GM12878 (cell line): ENCODE results near the gene LRWD1. TPM values are rescaled to one million over a fixed set of nuclear protein-coding genes. Genes with fewer than 3 reads are reported as not detected.

Source experiments
- BHLHE40 ChIP-seq, 2 experiments: fragments of 450-650 bp in 1 of 2; IDR thresholded peaks; 2 replicates each; pipeline ENCODE4 v1.6.1; 2011 to 2017; ENCODE audit warnings: low read depth in 2 of 2, borderline replicate concordance in 1 of 2, improper control_type of control experiment in 1 of 2, low read length in 1 of 2, mild to moderate bottlenecking in 1 of 2
- CBX3 ChIP-seq: fragments of 200-600 bp; sonication (generic); IDR thresholded peaks from 2 replicates; pipeline ENCODE4 v1.6.1; 2016; ENCODE audit warnings: low read depth, borderline replicate concordance
- CEBPB ChIP-seq, 2 experiments: fragments of 150-350 bp in 1 of 2; IDR thresholded peaks; 2 replicates each; pipeline ENCODE4 v1.6.1; 2012 to 2014; ENCODE audit warnings: low read depth in 2 of 2, low read length in 2 of 2, borderline replicate concordance in 1 of 2, inconsistent platforms in 1 of 2
- CHD2 ChIP-seq: IDR thresholded peaks from 2 replicates; pipeline ENCODE4 v1.6.1; 2011; ENCODE audit warnings: low read depth, low read length, improper control_type of control experiment, borderline replicate concordance
- CREB1 ChIP-seq: IDR thresholded peaks from 2 replicates; pipeline ENCODE4 v1.6.1; 2012; ENCODE audit warnings: low read depth, mild to moderate bottlenecking, inconsistent platforms
- HDAC6 ChIP-seq: fragments of 200-600 bp; sonication (generic); IDR thresholded peaks from one replicate; pipeline ENCODE4 v1.8.0; 2017; ENCODE audit warnings: antibody characterized with exemption; ENCODE audit not compliant: unreplicated experiment
- KAT2A ChIP-seq: conservative IDR thresholded peaks from 2 replicates; pipeline ENCODE4 v1.6.1; 2011; ENCODE audit warnings: low read depth, low read length; ENCODE audit not compliant: control insufficient read depth
- NR2F1 ChIP-seq: fragments of 450-650 bp; conservative IDR thresholded peaks from 2 replicates; pipeline ENCODE4 v1.6.1; 2017; ENCODE audit warnings: mild to moderate bottlenecking
- PML ChIP-seq: IDR thresholded peaks from 2 replicates; pipeline ENCODE4 v1.6.1; 2012; ENCODE audit warnings: low read length, inconsistent platforms
- RFX5 ChIP-seq: IDR thresholded peaks from 2 replicates; pipeline ENCODE4 v1.6.1; 2011; ENCODE audit warnings: low read depth, low read length, improper control_type of control experiment
- SMAD5 ChIP-seq: IDR thresholded peaks from 2 replicates; pipeline ENCODE4 v1.6.1; 2016; ENCODE audit warnings: antibody characterized with exemption, low read depth
- SPI1 ChIP-seq: IDR thresholded peaks from 2 replicates; pipeline ENCODE4 v1.6.1; 2011; ENCODE audit warnings: low read depth, mild to moderate bottlenecking, low read length, moderate library complexity, borderline replicate concordance; ENCODE audit not compliant: insufficient read depth
- STAT1 ChIP-seq: fragments of 450-650 bp; conservative IDR thresholded peaks from 2 replicates; pipeline ENCODE4 v1.6.1; 2014; ENCODE audit warnings: antibody characterized with exemption, mild to moderate bottlenecking
- SUZ12 ChIP-seq: fragments of 200-600 bp; sonication (generic); IDR thresholded peaks from one replicate; pipeline ENCODE4 v1.6.1; 2018; ENCODE audit warnings: antibody characterized with exemption, mild to moderate bottlenecking; ENCODE audit not compliant: unreplicated experiment
- TCF12 ChIP-seq: IDR thresholded peaks from 2 replicates; pipeline ENCODE4 v1.6.1; 2011; ENCODE audit warnings: low read depth, mild to moderate bottlenecking, low read length
- TCF7 ChIP-seq: IDR thresholded peaks from 2 replicates; pipeline ENCODE4 v1.6.1; 2014; ENCODE audit warnings: antibody characterized with exemption, borderline replicate concordance
- ZZZ3 ChIP-seq: IDR thresholded peaks from 2 replicates; pipeline ENCODE4 v1.6.1; 2011; ENCODE audit warnings: low read depth; ENCODE audit not compliant: control insufficient read depth, insufficient read length
- polyA plus RNA-seq, 11 experiments: library from polyadenylated mRNA; depleted of rRNA in 4 of 11; unstranded in 6 of 11; stranded (reverse) in 5 of 11; fragments of >200 nt; fragmentation: Nextera tagmentation in 4 of 11; fragmentation: Illumina TruSeq in 1 of 11; extraction: Ambion mirVana in 4 of 11; extraction: Trizol in 1 of 11; gene quantifications; 1 replicate in 1 of 11; 2 replicates in 10 of 11; pipeline versions ENCODE4 v1.2.1 to v1.2.3, GENCODE V29; 2011 to 2016; ENCODE audit warnings: inconsistent platforms in 2 of 11, missing spikeins in 2 of 11, low read depth in 1 of 11
- total RNA-seq, 4 experiments: library from RNA; depleted of rRNA in 3 of 4; stranded (reverse); fragments of >200 nt in 3 of 4; fragmentation: Illumina TruSeq in 1 of 4; extraction: Trizol in 1 of 4; gene quantifications; 2 replicates each; pipeline versions ENCODE4 v1.2.1 to v1.2.3, GENCODE V29; 2013 to 2021
- TF ChIP-seq, protein P1 (sequence below): IDR thresholded peaks from 2 replicates; pipeline ENCODE4 v1.6.1; 2011; ENCODE audit warnings: borderline replicate concordance, low read depth, mild to moderate bottlenecking, moderate library complexity, low read length; ENCODE audit not compliant: insufficient read depth, poor library complexity, severe bottlenecking
- TF ChIP-seq, protein P2 (sequence below), 3 experiments: IDR thresholded peaks in 2 of 3; conservative IDR thresholded peaks in 1 of 3; 2 replicates each; pipeline ENCODE4 v1.5.1; 2011; ENCODE audit warnings: low read depth in 3 of 3, low read length in 3 of 3, mild to moderate bottlenecking in 3 of 3, control low read depth in 2 of 3, moderate library complexity in 2 of 3, inconsistent platforms in 1 of 3, mixed read lengths in 1 of 3; ENCODE audit not compliant: control insufficient read depth in 2 of 3, insufficient read depth in 1 of 3; ENCODE audit errors: extremely low read depth in 1 of 3
- TF ChIP-seq, protein P3 (sequence below): IDR thresholded peaks from 2 replicates; pipeline ENCODE4 v1.6.1; 2012; ENCODE audit warnings: low read depth, low read length, improper control_type of control experiment
- TF ChIP-seq, protein P4 (sequence below): IDR thresholded peaks from 2 replicates; pipeline ENCODE4 v1.6.1; 2012; ENCODE audit warnings: improper control_type of control experiment, low read depth, low read length; ENCODE audit not compliant: insufficient replicate concordance

Gene LRWD1
- total and polyA plus RNA-seq, 10 of the 15 experiments (the other 5 are each of a cell fraction or from before 2014, with no cell fraction given): 0.40 to 64.4 (median 26.1) TPM

DNA sequence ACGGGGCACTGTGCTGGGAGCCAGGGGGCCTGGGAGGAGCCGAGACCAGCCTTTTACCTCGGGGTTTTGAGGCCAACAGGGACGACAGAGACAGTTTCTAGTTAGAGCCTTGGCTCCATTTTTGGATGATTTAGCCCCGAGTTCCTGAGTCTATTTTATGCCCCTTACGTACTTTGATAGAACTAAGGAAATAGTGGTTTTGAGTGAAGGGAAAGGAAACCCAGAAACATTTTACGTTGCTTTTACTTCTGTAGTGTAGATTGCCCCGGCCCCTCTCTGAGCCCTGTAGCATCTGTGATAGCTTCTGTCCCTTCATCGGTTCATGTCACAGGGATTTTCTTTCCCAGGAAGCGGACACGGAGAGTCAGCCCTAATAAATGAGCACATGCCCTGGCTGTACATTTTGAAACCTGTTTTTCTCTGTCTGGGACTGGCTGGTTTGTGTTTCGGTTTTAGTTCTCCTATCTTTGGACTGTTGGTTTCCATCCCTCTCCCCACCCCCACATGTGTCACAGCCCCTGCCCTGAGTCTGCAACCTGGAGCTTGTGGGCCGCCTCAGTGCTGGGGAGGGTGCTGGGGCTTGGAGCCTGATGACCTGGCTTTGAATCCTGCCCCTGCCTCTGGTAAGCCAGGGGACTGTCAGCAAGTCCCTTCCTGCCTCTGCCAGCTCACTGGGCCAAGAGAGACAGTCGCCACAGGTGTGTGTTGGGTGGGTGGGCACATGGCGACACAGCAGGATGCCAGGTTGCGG, 38.3 kb upstream of the LRWD1 start (continued):
- TF ChIP-seq TCF7 (no peak), RFX5 (no peak), BHLHE40 (IDR thresholded peaks at IDR 0.05; ENCODE audit: borderline replicate concordance in 1 of 2, low read depth in 2 of 2, low read length in 1 of 2) (peak; percentile 67 to 70), SPI1 (no peak; the same call in 1 of the 2 replicates), SUZ12 (no peak), TCF12 (peak; percentile 58), HDAC6 (no peak), ZZZ3 (no peak), CEBPB (IDR thresholded peaks at IDR 0.05; ENCODE audit: borderline replicate concordance in 1 of 2, low read depth in 2 of 2, low read length in 2 of 2) (no peak), PML (no peak), CHD2 (peak; percentile 87), CBX3 (no peak), SMAD5 (peak; percentile 16; the same call in 1 of the 2 replicates), STAT1 (no peak), CREB1 (no peak), KAT2A (no peak), NR2F1 (0 out of 2 replicates have a peak, but pooled peaks have one; percentile 26)
- TF ChIP-seq, protein P1, sequence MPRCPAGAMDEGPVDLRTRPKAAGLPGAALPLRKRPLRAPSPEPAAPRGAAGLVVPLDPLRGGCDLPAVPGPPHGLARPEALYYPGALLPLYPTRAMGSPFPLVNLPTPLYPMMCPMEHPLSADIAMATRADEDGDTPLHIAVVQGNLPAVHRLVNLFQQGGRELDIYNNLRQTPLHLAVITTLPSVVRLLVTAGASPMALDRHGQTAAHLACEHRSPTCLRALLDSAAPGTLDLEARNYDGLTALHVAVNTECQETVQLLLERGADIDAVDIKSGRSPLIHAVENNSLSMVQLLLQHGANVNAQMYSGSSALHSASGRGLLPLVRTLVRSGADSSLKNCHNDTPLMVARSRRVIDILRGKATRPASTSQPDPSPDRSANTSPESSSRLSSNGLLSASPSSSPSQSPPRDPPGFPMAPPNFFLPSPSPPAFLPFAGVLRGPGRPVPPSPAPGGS: peak; percentile 20
- TF ChIP-seq, protein P2, sequence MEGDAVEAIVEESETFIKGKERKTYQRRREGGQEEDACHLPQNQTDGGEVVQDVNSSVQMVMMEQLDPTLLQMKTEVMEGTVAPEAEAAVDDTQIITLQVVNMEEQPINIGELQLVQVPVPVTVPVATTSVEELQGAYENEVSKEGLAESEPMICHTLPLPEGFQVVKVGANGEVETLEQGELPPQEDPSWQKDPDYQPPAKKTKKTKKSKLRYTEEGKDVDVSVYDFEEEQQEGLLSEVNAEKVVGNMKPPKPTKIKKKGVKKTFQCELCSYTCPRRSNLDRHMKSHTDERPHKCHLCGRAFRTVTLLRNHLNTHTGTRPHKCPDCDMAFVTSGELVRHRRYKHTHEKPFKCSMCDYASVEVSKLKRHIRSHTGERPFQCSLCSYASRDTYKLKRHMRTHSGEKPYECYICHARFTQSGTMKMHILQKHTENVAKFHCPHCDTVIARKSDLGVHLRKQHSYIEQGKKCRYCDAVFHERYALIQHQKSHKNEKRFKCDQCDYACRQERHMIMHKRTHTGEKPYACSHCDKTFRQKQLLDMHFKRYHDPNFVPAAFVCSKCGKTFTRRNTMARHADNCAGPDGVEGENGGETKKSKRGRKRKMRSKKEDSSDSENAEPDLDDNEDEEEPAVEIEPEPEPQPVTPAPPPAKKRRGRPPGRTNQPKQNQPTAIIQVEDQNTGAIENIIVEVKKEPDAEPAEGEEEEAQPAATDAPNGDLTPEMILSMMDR (IDR thresholded peaks at IDR 0.05 in 2 of 3, conservative IDR thresholded peaks at IDR 0.05 in 1 of 3; ENCODE audit: control insufficient read depth in 2 of 3, extremely low read depth in 1 of 3, insufficient read depth in 1 of 3, low read depth in 3 of 3, low read length in 3 of 3): no peak
- TF ChIP-seq, protein P3, sequence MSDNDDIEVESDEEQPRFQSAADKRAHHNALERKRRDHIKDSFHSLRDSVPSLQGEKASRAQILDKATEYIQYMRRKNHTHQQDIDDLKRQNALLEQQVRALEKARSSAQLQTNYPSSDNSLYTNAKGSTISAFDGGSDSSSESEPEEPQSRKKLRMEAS: peak; percentile 80
- TF ChIP-seq, protein P4, sequence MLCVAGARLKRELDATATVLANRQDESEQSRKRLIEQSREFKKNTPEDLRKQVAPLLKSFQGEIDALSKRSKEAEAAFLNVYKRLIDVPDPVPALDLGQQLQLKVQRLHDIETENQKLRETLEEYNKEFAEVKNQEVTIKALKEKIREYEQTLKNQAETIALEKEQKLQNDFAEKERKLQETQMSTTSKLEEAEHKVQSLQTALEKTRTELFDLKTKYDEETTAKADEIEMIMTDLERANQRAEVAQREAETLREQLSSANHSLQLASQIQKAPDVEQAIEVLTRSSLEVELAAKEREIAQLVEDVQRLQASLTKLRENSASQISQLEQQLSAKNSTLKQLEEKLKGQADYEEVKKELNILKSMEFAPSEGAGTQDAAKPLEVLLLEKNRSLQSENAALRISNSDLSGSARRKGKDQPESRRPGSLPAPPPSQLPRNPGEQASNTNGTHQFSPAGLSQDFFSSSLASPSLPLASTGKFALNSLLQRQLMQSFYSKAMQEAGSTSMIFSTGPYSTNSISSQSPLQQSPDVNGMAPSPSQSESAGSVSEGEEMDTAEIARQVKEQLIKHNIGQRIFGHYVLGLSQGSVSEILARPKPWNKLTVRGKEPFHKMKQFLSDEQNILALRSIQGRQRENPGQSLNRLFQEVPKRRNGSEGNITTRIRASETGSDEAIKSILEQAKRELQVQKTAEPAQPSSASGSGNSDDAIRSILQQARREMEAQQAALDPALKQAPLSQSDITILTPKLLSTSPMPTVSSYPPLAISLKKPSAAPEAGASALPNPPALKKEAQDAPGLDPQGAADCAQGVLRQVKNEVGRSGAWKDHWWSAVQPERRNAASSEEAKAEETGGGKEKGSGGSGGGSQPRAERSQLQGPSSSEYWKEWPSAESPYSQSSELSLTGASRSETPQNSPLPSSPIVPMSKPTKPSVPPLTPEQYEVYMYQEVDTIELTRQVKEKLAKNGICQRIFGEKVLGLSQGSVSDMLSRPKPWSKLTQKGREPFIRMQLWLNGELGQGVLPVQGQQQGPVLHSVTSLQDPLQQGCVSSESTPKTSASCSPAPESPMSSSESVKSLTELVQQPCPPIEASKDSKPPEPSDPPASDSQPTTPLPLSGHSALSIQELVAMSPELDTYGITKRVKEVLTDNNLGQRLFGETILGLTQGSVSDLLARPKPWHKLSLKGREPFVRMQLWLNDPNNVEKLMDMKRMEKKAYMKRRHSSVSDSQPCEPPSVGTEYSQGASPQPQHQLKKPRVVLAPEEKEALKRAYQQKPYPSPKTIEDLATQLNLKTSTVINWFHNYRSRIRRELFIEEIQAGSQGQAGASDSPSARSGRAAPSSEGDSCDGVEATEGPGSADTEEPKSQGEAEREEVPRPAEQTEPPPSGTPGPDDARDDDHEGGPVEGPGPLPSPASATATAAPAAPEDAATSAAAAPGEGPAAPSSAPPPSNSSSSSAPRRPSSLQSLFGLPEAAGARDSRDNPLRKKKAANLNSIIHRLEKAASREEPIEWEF: peak; percentile 45
